Ecto neural progenitor cell (in vitro differentiated cells): ENCODE measurements around the gene BRD3.

Source experiments
- DNase-seq: peaks from one replicate; pipeline ENCODE4 v3.0.0-alpha.2; 2018; ENCODE audit warnings: low spot score

BRD3 gene

DNA sequence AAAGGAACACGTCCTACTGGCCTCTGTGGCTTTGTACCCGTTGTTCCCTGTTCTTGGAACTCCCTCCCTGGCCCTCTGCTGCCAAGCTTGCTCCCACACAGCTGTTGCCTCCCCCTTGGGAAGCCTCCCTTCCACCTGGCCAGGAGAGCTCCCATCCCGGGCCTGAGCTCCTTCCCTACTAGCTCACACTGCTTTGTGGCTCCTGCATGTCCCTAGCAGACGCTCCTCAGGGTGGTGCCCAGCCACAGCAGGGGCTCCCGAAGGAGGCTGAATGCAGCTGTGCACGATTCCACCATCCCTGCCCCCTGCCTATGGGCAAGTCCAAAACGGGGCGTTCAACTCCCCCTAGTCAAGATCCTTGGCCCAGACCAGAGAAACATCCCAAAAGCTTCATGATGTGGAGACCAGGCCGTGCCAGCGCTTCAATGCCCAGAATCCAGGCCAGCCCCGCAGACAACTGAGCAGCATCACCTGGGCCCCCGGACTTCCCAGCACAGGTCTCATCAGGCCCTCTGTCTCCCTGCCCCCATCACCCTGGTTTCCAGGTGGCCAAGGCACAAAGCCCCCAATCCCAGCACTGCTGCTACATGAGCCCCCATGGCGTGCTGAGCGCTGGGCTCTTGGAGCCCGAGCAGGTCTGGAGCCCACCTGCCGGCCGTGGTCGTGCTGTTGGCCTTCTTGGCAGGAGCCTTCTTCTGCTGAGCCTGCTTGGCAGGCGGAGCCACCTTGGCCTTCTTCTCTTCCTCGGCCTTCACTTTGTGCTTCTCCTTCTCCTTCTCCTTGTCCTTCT, 28.2 kb downstream of the BRD3 start:
- DNase-seq, result no peak

DNA sequence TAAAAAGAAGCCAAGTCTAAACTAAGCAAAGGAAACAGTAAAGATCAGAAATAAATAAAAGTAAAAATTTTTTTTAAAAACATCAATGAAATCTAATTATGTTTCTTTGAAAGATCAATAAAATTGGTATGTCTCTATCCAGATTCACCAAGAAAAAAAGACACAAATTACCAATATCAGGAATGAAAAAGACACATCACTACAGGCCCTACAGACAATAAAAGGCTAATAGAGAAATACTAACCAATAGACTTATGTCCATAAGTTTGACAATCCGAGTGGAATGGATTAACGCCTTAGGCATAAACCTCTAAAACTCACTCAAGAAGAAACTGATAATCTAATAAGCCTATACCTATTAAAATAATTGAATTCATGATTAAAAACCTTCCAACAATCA, 30.2 kb downstream of the BRD3 start:
- no peak for DNase-seq

DNA sequence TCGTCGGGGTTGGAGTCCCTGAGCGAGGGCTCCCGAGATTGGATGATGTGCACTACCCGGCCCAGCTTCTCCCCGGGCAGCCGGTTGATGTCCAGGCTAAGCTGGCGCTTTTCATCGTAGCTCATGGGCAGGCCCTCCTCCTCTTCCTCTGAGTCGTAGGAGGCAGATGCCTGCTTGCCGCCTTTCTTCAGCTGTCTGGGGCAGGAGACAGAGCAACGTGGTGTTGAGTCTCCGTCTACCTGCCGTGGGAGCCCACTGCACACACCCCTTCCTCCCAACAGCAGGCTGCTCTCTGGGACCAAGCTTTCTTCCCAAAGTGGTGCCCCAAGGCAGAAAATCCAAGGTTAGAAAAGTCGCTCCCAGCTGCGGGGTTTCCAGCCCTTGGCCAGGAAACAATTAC, 31.7 kb downstream of the BRD3 start:
- DNase-seq, result no peak

DNA sequence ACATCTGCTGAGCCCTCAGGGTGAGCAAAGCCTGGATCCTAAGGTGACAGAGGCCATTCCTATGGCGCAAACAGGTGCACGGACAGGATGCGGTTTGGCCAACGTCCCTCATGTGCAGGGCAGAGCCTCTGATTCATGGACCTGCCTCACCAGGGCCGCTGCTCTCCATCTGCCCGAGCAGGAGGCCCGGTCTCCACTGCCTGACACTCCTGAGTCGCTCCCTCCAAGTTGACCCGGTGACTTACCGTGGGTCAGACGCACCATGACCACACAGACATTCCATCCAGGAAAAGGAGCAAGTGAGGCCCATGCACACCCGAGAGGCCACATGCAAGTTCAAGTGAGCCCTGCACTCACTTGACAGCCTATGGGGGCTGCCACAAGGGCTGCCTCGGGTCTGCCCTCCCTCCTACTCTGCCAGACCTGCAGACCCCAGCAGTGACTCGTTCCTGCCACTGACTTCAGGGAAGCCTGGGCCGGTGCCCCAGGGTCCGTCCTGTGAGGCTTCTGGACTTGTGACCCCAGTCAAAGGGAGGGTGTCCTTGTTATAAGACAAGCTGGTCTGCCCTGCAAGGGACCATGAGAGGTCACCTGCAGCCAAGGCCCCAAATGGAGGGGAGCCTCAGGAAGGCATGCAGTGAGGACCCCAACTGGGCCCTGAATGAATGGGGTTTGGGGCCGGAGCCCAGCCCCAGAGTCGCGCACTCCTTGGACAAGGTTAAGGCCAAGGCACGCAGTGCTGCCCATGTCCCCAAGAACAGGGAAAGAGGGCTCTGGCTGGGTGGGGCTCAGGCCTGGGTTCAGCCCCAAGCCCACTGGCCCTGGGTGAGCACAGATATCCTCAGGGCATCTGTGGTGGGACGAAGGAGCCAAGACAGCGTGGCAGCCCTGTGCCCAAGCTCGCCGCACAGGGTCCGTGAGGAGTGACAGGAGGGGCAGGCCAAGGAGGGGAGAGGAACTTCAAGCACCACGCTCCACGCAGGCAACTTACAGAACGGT, 32.5 kb downstream of the BRD3 start:
- no peak for DNase-seq

DNA sequence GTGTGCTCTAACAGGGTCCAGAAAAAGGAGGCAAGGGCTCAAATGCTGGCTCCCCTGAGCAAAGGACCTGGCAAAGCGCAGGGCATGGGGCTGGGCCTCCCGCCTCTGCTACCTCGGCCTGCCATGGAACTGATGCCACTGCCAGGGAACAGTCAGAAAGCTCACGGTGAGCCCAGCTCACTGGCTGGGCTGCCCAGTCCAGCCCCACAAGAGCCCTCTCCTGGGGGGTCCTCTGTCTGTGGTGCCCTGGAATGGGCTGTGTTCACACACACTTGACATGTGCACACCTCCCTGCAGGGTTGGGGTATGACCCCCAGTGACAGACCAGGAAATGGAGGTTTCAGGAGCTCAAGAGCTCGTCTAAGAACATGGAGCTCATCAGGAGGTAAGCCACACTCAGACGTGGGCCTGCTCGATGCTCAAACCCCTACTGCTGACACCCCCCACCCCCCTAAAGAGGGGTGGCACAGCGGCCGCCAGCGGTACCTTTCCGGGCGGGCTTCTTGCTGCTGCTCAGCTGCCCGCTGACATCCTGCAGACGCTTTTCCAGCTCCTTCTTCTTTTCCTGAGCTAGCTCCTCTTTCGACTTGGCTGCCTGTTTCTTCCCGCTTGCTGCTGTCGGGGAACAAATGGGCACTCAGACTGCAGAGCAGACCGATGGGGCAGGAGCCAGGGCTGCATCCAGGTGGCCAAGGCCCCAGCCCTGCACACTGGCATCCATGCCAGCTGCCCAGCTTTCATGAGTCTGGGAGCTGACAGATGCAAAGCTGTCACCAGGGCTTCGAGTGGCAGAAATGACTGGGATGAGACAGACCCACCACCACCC, 33.4 kb downstream of the BRD3 start:
- DNase-seq, result no peak

DNA sequence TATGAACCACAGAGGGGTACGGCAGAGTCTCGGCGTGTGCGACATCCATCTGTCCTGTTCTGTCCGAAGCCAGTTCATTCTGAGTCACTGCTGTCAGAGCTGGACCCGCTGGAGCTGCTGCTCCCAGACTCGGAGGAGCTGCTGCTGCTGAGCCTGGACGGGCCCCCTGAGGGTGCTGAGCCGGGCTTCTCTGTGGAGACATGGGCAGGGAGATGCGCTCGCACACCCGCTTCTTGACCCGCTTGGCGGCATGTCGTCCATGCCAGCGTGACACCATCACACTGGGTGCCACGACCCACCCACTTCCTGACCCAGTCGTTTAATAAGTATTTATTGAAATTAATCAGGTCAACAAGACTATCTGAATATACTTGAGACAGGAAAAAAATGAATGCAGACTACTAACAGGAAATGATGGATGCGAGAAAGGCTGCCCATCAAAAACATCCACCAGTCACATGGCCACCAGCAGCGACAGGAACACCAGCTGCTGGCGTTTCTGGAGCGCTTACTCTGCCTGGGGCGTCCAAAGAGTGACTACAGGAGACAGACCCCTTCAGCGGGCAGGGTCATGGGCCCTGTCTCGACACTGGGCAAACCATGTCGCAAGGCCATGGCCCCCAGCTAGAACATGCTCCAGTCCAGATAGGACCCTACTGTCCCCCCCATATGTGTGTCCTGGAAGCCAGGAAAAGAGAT, 34.2 kb downstream of the BRD3 start:
- DNase-seq, result no peak

DNA sequence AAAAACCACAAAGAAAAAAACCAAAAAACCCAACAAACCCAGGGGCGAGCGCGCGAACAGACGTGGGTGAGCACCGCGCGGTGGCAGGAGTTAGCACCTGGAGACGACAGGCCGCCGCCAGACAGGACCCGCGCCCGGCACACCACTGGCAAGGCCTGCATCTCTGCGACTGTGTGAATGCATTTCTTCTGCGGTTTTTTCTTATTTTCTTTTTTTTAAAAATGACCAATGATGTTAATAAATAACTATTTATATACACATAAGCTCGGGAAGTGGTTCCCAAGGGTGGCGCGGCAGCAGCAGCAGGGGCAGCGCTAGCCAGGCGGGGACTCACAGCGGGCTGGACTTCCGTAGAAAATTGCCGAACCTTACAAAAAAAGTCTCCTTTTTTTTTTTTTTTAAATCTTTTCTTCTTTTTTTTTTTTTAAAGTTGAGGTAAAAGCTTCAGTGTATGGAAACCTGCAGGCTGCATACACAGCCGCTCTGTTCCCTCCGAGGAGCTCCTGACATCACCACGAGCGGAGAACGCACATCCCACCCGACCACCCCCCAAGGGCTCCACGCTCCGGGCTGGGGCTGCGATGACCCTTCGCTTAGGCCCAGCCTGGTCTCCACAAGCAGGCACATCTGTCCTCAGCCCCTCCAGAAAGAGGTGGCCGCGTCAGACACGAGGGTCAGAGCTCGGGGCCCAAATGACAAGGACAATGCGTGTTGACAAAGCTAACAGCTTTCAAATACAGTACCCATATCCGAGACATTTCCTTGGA, 35.2 kb downstream of the BRD3 start:
- no peak for DNase-seq

DNA sequence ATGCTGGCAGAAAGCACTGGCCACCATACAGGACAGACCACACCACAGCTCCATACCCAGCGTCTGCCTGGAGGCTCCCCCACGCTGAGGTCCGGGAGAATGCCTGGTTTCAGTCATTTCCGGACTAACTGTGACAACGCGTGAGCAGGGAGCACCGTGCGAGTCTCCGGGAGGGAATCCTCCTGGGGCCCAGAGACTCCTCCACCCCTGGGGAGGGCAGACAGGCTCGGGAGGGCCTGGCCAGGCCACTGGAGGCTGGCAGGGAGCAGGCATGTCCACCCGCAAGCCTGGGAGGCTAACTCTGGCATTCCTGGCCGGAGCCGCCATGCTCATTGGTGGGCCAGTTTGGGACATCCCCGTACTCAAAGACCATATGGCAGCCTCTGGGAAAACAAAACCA, 36.0 kb downstream of the BRD3 start:
- no peak for DNase-seq

DNA sequence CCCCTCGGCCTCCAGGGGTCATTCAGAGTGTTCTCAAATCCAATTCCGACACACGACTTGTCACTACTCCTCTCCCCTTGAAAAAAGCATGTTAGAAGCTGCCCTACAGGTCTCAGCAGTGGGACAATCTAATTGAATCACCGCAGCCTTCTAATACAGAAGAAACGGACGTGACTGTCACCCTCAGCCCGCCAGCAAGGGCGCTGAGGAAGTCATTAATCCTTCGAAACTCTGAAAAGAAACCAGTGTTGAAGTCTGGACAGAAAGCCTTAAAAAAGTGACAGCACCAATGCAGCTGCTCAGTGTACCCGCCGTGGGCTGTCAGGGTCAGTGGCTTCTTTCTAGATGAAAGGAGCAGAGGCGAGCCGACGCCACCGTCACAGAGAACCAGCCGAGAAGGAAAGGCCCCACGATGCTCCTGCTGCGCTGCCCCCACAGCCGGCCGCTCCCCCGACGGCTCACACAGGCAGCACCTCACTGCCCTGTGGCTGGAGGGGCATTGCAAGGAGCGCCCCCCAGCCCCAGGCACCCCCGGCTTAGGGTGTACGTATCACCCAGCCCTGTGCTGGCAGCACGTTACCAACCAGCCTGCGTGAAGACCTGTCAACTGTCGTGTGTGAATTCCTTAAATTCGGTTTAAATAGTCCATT, 36.9 kb downstream of the BRD3 start:
- DNase-seq, result no peak

DNA sequence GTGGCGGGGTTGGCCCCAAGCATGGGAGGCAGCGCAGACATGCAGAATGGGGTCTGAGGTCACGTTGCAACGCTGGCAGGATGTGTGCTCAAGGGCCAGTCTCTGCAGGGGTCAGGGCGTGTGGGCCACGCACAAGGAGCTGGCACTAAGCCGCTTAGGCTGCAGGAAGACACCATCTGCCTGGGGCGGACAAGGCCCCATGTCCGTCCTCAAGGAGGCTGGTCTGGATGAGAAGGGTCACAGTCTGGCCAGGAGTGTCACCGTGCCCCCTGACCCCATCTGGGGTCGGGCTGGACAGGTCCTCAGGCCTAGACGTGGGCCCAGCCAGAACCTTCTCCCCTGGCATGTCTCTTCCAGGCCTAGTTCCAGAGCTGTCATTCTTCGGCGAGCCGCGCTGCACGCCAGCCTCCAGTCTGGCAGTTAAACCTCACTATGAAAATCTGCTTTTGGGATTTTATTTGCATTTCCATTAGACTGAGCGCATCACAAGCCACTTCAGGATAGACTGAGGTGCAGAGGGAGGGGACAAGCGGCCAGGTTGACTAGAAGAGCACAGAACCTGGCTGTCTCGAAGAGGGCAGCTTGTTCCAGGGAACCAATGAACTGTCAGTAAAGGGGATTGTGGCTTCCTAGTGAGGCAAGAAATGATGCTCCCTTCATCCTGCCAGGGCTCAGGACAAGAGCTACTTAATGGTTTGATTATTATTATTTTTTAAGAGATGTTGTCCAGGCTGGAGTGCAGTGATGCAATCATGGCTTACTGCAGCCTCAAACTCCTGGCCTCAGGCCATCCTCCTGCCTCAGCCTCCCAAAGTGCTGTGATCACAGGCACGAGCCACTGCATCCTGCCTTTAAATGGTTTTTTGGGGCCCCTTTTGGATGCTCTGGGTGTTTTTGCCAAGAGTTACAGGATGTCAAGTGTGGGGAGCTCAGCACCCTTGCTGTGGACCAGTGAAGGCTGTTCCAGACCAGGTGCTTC, 38.3 kb downstream of the BRD3 start:
- no peak for DNase-seq

DNA sequence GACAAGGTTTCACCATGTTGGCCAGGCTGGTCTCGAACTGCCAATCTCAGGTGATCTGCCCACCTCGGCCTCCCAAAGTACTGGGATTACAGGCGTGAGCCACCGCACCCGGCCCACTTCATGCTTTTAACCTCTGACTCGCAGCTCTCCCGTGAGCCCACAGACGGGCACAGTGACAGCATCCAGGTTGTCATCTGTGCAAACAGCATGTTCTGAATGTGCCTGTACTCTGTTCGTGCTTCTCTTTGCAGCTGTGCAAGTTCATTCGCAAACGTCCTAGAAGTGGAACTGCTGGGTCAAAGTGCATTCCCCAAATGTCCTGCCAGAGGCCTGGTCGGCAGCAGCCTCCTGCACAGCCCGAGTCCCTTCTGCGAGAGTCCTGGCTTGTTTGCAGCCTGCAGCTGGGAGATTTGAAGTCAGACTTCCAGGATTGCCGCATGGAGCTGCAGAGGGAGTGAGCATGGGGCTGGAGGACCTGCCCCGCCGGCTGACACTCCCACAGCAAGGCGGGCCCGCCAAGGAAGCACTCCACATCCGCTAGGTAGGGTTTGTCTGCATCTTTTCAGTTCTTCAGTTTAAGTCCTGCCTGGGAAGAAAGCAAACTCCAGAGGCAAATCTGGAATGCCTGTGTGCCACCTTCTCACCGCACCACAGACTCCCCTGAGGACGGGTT, 39.1 kb downstream of the BRD3 start:
- DNase-seq, result no peak

DNA sequence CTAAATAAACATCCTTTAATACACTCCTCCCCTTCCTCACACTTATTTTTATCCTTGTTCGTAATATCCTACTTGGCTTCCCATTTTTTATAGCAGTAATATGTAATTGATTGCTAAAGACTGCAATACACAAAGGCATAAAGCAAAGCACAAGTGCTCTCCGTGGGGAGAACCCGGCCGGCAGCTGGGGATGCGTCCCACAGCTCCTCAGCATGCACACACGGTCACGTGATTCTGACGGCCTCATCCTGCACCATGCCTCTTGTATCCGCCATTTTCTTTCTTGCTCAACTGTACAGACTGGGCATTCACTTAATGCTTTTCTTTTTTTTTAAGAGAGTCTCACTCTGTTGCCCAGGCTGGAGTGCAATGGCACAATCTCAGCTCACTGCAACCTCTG, 39.8 kb downstream of the BRD3 start:
- DNase-seq, result no peak

DNA sequence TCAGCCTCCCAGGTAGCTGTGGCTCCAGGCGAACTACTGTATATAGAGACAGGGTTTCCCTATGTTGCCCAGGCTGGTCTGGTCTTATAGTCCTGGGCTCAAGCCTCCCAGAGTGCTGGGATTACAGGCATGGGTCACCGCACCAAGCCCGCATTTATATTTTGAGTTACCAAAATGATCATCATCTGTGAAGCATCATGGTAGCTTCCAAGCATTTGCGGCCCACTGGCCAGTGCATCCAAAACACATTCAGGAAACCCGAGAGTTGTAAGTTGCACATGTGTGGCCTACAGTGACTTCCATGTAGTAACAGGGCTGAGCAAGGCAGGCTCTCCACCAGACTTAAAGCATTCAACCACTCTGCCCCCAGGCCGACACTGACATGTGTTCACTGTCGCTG, 40.3 kb downstream of the BRD3 start:
- DNase-seq, result no peak

DNA sequence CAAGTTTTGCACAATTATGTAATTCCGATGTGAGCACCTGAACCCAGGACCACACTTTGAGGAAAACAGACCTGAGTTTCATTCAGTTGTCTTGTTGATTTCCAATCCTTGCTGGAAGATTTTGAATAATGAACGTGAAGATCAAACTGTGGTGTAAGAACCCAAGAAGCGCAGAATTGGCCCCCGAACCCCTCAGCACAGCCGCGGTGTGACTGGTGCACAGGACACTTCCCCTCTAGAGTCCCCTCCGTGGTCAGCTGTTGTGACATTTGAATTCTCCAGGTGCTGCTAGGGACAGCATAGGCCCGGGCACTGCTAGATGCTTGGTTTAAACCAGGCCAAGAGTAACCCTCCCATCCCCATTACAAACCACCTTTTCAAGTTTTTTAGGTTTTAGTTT, 40.8 kb downstream of the BRD3 start:
- DNase-seq, result no peak

DNA sequence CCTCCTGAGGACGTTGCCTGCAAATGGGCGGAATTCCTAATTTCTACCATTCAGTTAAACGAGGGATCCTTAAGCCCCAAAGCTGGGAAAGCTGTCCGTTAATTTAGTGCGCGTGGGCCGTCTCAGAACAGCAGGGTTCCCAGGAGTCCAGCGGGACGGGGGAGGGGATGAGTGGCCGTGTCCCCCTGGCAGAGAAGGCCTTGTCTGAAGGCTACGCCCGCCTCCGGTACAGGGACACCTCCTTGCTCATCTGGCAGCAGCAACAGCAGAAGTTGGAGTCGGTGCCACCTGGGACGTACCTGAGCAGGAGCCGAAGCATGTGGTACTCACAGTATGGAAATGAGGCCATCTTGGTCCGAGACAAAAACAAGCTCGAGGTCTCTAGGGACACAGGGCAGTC, 41.2 kb downstream of the BRD3 start:
- DNase-seq, result peak; percentile 59

DNA sequence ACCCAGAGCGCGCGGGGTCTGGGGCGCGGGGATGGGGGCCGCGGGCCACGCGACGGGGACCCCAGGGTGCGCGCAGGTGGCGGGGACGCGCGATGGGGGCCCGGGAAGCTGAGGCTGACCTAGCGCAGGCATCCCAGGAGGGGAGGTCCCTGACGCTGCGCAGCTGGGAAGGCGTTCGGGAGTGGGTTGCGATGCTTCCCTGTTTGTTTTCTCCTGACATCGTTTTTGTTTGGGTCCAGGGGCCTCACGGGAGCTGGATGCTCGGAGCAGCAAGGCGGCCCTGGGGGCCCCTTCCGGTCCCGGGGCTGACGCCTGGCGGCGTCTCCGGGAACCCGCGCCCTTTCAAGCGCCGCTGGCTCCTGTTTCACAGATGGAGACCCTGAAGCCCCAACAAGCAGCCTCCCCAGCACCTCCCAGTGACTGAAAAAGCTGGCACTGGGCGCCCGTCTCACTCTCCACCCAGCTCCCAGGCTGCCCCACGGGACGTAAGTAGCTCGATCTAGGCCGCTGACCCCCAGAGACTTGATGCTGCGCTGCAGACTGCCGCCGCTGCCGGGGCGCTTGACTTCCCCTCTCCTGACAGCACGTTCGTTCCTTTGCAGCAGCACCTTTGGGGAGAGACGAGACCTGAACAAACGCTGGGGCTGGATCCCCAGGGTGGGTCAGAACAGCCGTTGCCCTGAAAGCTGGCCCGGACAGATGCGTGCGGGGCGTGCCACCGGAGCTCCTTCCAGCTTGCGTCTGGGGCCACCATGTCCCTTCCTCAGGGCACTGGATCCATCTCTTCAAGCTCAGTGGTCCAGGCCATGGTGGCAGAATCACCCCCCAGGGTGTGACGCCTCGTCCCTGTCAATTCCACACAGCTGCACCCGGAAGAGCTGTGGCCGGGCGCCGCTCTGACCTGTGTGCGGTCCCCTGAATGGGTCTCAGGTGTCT, 42.0 kb downstream of the BRD3 start:
- peak; percentile 63 for DNase-seq

DNA sequence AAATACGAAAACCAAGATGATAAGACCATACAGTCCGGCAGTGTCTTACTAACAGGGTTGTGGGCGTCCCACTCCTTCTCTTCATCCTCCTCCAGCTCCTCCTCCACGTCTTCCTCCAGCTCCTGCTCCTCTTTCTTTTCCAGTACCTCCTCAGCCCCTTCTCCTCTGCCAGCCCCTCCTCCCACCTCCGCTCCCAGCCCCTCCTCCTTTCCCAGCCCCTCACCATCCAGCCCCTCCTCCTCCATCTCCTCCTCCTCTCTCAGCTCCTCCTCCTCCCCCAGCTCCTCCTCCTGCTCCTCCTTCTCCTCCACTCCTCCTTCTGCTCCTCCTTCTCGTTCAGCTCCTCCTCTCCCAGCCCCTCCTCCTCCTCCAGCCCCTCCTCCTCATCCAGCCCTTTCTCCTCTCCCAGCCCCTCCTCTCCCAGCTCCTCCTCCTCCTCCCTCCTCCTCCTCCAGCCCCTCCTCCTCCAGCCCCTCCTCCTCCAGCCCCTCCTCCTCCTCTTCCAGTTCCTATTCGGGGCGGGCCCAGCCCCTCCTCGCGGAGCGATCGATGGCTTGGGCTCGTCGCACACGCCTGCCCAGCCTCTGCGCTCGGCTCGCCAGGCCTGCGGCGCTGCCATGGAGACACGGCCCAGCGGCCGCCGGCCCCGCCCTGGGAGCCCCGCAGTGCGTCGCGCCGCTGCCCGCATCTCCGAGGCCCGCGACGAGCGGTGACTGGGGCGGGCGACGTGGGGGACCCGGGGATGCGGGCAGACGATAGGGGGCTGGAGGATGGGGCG, 42.8 kb downstream of the BRD3 start, which contains the start of gene BRD3OS:
Gene BRD3OS (plus strand): TSS at position 654 of the 778 bp plus-strand sequence. CDS start 1,267 bp downstream, outside the sequence.
- DNase-seq, result peak; percentile 100
